MG63 (cell line): ENCODE results near the gene RBAK. TPM values are rescaled to one million over a fixed set of nuclear protein-coding genes. Genes with fewer than 3 reads are reported as not detected.
"Not testable (repeated sequence)": the region's sequence is repeated elsewhere in the genome, so short reads cannot be mapped to it uniquely, and the experiment has no call there.

Source experiments
- DNase-seq: peaks from one replicate; pipeline ENCODE4 v3.0.0-alpha.2; 2020
- H3K27me3 ChIP-seq: fragments of 250-450 bp; sonication (Bioruptor Pico); 2 replicates; pipeline ENCODE4 v1.5.1; 2020; ENCODE audit warnings: mild to moderate bottlenecking, moderate library complexity
- H3K36me3 ChIP-seq: fragments of 250-450 bp; sonication (Bioruptor Pico); 2 replicates; pipeline ENCODE4 v1.5.1; 2020; ENCODE audit warnings: mild to moderate bottlenecking, moderate library complexity
- H3K4me3 ChIP-seq: fragments of 250-450 bp; sonication (Bioruptor Pico); 2 replicates; pipeline ENCODE4 v1.5.1; 2020; ENCODE audit warnings: mild to moderate bottlenecking, moderate library complexity
- H3K9me3 ChIP-seq: fragments of 250-450 bp; sonication (Bioruptor Pico); 2 replicates; pipeline ENCODE4 v1.5.1; 2020; ENCODE audit warnings: mild to moderate bottlenecking, moderate library complexity
- total RNA-seq: library from RNA; depleted of rRNA; stranded (reverse); fragments of >200 nt; shearing (Covaris generic); gene quantifications from 2 replicates; pipeline ENCODE4 v1.2.3, GENCODE V29; 2014; ENCODE audit warnings: low replicate concordance

The RBAK gene
- total RNA-seq, 1 experiment from 2014 or later: 1.3 TPM

- no peak for DNase-seq
- no peaks in the 10 kb centered on the region for H3K9me3 ChIP-seq
- H3K27me3 ChIP-seq: no peaks in the 10 kb centered on the region
- H3K4me3 ChIP-seq: no peak overlapping the region
- no peaks in the 10 kb centered on the region for H3K36me3 ChIP-seq
These were observed 9.2 kb upstream of the RBAK start for GRCh38 chr7:5036446-5036845.

GRCh38 chr7:5041047-5041446 is 4.6 kb upstream of the RBAK start:
- no peak for DNase-seq
- H3K4me3 ChIP-seq: no peak overlapping the region
- H3K9me3 ChIP-seq: no peaks in the 10 kb centered on the region
- H3K27me3 ChIP-seq: no peaks in the 10 kb centered on the region
- H3K36me3 ChIP-seq: no peaks in the 10 kb centered on the region

- H3K36me3 ChIP-seq: peaks cover 9% of the 10 kb centered on the region
- H3K4me3 ChIP-seq: no peak overlapping the region
- H3K9me3 ChIP-seq: no peaks in the 10 kb centered on the region
- H3K27me3 ChIP-seq: no peaks in the 10 kb centered on the region
- no peak for DNase-seq
These were observed 2.0 kb upstream of the RBAK start for GRCh38 chr7:5043661-5044060.

- DNase-seq, H3K27me3 ChIP-seq, H3K9me3 ChIP-seq: not testable (repeated sequence)
- Histone ChIP-seq H3K36me3 (peaks cover 30% of the 10 kb centered on the region), H3K4me3 (peak overlapping the region; percentile 86)
These were observed 705 bp downstream of the RBAK start for GRCh38 chr7:5046397-5046732.

- peak overlapping the region; percentile 86; the same call in 1 of the 2 replicates for H3K4me3 ChIP-seq
- H3K36me3 ChIP-seq: peaks cover 35% of the 10 kb centered on the region
- not testable (repeated sequence) for H3K27me3 ChIP-seq, DNase-seq
- H3K9me3 ChIP-seq: peaks cover 13% of the 10 kb centered on the region
These were observed 1.5 kb downstream of the RBAK start for GRCh38 chr7:5047127-5047526.

- peaks cover 57% of the 10 kb centered on the region for H3K36me3 ChIP-seq
- H3K4me3 ChIP-seq: no peak overlapping the region
- no peak for DNase-seq
- H3K27me3 ChIP-seq: no peaks in the 10 kb centered on the region
- H3K9me3 ChIP-seq: peaks cover 18% of the 10 kb centered on the region
These were observed 5.0 kb downstream of the RBAK start for GRCh38 chr7:5050676-5051075.

- not testable (repeated sequence) for DNase-seq, H3K4me3 ChIP-seq, H3K27me3 ChIP-seq
- Histone ChIP-seq H3K36me3 (peaks cover 57% of the 10 kb centered on the region), H3K9me3 (peaks cover 18% of the 10 kb centered on the region)
These were observed 6.1 kb downstream of the RBAK start for GRCh38 chr7:5051731-5052130.

GRCh38 chr7:5053175-5053574 is 7.5 kb downstream of the RBAK start:
- DNase-seq: no peak
- Histone ChIP-seq H3K4me3 (no peak overlapping the region), H3K27me3 (no peaks in the 10 kb centered on the region), H3K36me3 (peaks cover 64% of the 10 kb centered on the region), H3K9me3 (peaks cover 23% of the 10 kb centered on the region)

GRCh38 chr7:5063698-5064097 is 18.0 kb downstream of the RBAK start:
- peaks cover 92% of the 10 kb centered on the region for H3K36me3 ChIP-seq
- peaks cover 87% of the 10 kb centered on the region for H3K9me3 ChIP-seq
- H3K4me3 ChIP-seq: no peak overlapping the region
- no peak for DNase-seq
- no peaks in the 10 kb centered on the region for H3K27me3 ChIP-seq

- H3K4me3 ChIP-seq: no peak overlapping the region
- peaks cover 87% of the 10 kb centered on the region for H3K36me3 ChIP-seq
- H3K9me3 ChIP-seq: peaks cover 88% of the 10 kb centered on the region
These were observed 18.9 kb downstream of the RBAK start for GRCh38 chr7:5064391-5065106.

GRCh38 chr7:5065107-5065407 is 19.4 kb downstream of the RBAK start:
- H3K27me3 ChIP-seq: no peaks in the 10 kb centered on the region
- no peak for DNase-seq
- peaks cover 82% of the 10 kb centered on the region for H3K36me3 ChIP-seq
- peaks cover 83% of the 10 kb centered on the region for H3K9me3 ChIP-seq
- no peak overlapping the region for H3K4me3 ChIP-seq

More at GRCh38 chr7:5064391-5065106, 18.9 kb downstream of the RBAK start:
- no peaks in the 10 kb centered on the region for H3K27me3 ChIP-seq
- no peak for DNase-seq

- H3K9me3 ChIP-seq: peaks cover 60% of the 10 kb centered on the region
- DNase-seq: no peak
- H3K4me3 ChIP-seq: no peak overlapping the region
- peaks cover 51% of the 10 kb centered on the region for H3K36me3 ChIP-seq
- 0 out of 2 replicates have a peak, but pooled peaks cover 3% of the 10 kb centered on the region for H3K27me3 ChIP-seq
These were observed 22.9 kb downstream of the RBAK start for GRCh38 chr7:5068521-5068920.

GRCh38 chr7:5070206-5070605 is 24.5 kb downstream of the RBAK start:
- peaks cover 44% of the 10 kb centered on the region for H3K9me3 ChIP-seq
- peaks cover 34% of the 10 kb centered on the region for H3K36me3 ChIP-seq
- 0 out of 2 replicates have a peak, but pooled peaks cover 3% of the 10 kb centered on the region for H3K27me3 ChIP-seq
- no peak overlapping the region for H3K4me3 ChIP-seq
- DNase-seq: no peak

GRCh38 chr7:5075187-5075586 is 29.5 kb downstream of the RBAK start:
- H3K36me3 ChIP-seq, H3K4me3 ChIP-seq, DNase-seq, H3K9me3 ChIP-seq, H3K27me3 ChIP-seq: not testable (repeated sequence)

- Histone ChIP-seq H3K27me3 (0 out of 2 replicates have a peak, but pooled peaks cover 3% of the 10 kb centered on the region), H3K36me3 (no peaks in the 10 kb centered on the region), H3K9me3 (no peaks in the 10 kb centered on the region), H3K4me3 (no peak overlapping the region)
- DNase-seq: no peak
These were observed 32.1 kb downstream of the RBAK start for GRCh38 chr7:5077740-5078139.

GRCh38 chr7:5082806-5083205 is 37.1 kb downstream of the RBAK start:
- H3K36me3 ChIP-seq: no peaks in the 10 kb centered on the region
- no peak overlapping the region for H3K4me3 ChIP-seq
- H3K9me3 ChIP-seq: no peaks in the 10 kb centered on the region
- H3K27me3 ChIP-seq: 0 out of 2 replicates have a peak, but pooled peaks cover 5% of the 10 kb centered on the region
- DNase-seq: no peak

GRCh38 chr7:5083311-5083711 is 37.7 kb downstream of the RBAK start:
- Histone ChIP-seq H3K4me3 (no peak overlapping the region), H3K9me3 (no peaks in the 10 kb centered on the region), H3K36me3 (no peaks in the 10 kb centered on the region), H3K27me3 (0 out of 2 replicates have a peak, but pooled peaks cover 5% of the 10 kb centered on the region)
- no peak for DNase-seq

GRCh38 chr7:5086256-5086655 is 40.6 kb downstream of the RBAK start:
- DNase-seq: no peak
- Histone ChIP-seq H3K9me3 (no peaks in the 10 kb centered on the region), H3K36me3 (no peaks in the 10 kb centered on the region), H3K4me3 (no peak overlapping the region), H3K27me3 (0 out of 2 replicates have a peak, but pooled peaks cover 5% of the 10 kb centered on the region)
